ENCODE measurements around the gene ATF3. TPM values are rescaled to one million over a fixed set of nuclear protein-coding genes. Genes with fewer than 3 reads are reported as not detected.

ATF3 gene
- total RNA-seq, 1 donor from 2014 or later = 24.7 TPM

DNA sequence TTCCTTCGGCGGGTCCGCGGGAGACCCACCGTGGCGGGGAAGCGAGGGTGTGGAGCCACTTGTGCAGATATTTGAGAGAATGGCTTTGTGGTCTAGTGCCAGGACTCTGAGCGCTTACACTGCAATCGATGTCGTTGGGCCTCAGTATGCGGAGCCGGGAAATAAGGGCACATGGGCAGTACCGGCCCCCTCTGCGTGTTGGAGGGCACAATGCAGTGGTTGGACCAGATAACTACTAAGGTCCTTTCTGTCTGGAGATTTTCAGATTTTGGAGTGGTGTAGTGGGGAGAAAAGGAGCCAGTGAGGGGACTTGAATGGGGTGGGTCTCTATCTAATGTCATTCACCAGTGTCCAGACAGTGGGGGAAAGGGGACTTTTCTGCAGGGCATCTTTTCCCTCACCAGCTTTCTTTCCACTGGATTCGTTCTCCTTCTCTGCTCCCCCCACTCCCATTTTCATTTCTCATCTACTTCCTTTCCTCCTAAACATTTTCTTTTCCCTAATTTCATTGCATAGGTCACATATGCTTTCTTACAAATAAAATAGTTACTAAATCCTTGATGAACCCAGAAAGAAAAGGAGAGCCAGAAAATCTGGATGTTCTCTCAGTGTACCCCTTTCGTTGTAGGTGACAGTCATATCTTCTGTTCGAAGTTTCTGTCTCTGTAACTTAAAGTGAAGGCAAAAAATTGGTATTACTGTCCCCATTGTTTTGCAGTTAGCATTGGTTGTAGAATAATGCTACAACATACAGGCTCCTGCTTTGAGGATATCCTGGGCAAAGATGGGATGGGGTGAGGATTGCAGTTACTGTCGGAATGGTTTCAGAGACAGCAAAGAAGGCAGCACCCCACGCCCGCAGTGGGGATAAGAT lies 1.4 kb downstream of the ATF3 start:
- DNase-seq = no peak

DNA sequence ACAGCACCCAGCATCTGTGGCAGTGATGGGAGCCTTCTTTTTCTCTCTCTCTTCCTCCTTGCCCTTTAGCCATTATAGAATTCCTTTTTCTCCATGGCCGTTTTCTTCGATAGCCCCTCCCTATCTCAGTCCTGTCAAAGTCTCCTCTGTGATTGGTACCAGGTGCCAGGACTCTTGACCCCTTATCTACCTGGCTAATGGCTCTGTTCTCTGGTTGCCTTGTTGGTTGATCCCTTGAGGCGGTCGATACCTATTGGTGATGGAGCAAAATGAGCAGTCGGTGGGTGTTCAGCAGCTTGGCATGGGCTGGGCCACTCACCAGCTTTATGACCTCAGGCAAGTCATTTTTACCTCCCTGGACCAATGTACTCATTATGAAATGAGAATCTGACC lies 2.0 kb downstream of the ATF3 start:
- no peak for DNase-seq

DNA sequence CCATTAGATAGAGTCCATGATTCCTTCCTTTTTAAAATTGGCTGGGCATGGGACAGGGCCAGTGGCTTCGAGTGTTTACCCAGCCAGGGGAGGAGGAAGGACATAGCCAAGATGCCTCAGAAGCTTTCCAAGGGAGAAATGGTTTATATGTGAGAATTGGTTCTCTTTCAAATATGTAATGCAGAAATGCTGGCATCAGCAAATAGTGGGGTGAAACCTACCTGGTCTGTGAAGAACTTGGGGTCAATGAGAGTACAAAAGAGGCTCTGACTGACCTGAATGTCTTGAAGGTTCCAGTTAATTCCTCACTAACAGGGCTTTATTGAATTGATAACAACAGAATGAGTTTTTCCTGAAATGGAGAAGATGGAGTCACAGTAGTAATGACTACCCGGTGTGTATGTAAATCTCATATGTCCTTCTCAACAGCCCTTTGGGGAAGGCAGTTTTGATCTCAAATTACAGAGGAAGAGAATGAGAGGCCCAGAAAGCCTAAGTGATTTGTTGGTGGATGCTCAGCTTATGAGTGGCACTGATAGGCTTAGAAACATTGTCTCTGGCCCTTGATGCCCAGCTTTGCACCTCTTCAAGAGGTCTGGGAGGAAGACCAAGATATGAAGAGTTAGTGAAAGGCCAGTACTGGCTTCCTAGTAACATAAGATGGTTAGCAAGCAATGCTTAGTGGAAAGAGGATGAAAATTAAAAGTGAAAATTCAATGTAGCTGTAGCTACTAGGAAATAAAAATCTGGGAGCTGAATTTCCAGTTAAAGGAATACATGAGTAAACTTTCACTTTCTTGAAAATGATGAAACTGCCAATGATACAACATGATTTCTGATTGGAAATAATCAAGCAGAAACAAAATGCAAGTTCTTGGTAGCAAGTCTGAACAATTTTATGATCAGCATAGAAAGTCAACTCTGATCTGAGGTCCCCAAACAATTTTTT lies 2.7 kb downstream of the ATF3 start:
- no peak for DNase-seq

DNA sequence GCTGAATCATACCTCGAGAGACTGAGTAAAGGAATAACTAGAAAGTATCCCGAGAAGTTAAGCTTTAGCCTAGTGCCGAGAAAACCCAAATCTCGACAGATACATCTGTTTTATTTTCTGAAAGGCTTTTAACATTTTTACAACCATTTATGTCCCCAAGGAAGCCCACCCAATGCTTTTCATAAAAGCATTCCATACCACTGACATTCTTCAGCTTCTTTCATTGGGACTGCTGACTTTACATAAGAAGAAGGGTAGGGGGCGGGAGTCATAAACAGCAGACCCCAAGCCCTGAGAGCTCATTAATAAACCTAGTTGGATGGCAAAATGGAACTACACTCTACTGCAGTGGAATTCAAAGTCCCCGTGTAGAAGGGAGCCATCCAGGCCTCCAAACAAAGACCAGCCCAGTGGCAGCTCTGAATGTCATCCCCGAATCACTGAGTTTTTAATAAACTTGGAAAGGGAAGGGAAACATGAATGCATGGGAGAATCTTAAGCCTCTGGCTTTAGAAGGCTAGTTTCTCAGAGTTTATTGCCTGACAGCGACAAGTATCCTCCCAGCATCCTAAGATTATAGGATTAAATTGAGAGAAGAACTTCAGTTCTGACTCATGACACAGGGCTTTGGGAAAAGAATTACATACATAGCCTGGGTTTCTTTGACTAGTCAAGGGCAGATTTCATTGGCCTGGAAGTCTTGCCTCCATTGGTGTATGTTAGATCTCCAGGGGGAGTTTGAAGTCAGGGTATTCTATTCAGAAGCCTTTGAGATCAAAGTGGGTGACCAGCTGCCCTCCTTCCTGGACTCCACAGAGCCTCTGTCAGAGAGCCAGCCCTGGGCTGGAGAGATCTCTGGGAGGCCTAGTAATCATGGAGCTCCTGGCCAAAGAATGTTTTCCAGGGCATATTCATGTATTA lies 3.7 kb downstream of the ATF3 start:
- DNase-seq = no peak

DNA sequence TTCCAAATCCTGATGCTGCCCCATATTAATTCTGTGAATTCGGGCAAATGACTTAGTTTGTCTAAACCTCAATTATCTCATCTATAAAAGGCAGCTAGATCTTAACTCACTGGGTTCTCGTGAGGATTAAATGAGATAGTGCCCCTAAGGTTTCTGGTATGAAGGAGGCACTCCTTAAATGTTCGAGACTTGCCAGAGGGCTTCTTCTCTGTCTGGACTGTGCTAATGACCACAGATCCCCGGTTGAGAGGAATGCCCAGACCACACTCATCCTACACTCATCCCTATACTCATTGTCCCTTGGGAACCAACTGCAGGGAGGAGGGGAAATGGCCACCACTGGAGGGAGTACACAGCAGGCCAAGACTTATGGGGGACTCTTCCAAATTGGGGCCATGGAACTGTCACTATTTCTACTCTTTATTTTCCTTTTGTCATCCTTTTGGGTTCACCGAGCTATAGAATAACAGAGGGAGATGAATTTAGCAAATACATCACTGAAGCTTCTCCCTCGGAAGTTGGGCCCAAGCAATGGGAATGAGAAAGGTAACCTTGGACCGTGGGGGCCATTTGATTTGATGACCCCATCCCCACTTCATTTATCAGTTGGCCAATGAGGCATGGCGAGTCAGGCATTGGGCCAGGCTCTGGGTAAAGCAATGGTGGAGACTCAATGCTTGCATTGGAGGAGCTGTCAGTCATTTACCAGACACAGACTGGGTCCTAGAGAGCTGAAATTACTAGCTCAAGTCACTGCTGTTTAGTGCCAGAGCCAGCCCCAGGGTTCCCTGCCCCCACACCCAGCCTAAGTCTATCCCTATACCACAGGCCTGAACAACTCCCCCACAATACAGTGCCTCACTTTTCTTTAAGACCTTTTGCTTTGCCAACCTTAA lies 5.1 kb downstream of the ATF3 start:
- no peak for DNase-seq

DNA sequence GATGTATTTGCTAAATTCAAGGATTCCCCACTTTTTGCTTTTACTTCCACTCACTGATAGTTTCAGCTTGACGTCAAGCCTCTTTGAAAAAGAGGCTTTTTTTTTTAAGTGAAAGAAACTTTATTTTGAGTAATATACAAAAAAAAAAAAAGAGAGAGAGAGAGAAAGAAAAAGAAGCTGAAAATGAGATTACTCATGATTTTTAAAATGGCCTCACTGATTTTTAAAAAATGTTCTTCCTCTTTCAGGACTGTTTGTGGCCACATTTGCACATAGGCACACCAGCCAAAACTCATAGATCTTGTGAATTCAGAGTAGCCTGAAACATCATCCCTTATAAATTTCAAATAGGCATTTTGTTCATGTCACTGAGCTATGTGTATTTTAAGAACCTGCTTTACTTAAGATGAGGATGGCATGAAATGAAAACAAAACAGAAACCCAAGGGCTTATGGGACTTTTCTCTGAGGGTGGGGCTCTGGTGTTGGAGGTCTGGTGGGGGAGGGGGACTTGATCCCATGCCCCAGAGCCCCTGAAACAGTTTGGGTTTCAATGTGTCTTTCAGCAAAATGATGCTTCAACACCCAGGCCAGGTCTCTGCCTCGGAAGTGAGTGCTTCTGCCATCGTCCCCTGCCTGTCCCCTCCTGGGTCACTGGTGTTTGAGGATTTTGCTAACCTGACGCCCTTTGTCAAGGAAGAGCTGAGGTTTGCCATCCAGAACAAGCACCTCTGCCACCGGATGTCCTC lies 6.1 kb downstream of the ATF3 start:
- no peak for DNase-seq

DNA sequence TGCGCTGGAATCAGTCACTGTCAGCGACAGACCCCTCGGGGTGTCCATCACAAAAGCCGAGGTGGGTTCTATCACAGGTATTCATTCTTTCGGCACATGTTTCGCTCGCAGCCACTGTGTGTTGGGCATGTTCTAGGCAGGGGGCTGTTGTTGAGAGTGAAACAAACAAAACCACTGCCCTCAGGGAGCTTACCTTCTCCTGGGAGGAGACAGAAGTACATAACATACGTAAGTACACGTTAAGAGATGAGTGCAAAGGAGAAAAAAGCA lies 6.6 kb downstream of the ATF3 start:
- DNase-seq = no peak

DNA sequence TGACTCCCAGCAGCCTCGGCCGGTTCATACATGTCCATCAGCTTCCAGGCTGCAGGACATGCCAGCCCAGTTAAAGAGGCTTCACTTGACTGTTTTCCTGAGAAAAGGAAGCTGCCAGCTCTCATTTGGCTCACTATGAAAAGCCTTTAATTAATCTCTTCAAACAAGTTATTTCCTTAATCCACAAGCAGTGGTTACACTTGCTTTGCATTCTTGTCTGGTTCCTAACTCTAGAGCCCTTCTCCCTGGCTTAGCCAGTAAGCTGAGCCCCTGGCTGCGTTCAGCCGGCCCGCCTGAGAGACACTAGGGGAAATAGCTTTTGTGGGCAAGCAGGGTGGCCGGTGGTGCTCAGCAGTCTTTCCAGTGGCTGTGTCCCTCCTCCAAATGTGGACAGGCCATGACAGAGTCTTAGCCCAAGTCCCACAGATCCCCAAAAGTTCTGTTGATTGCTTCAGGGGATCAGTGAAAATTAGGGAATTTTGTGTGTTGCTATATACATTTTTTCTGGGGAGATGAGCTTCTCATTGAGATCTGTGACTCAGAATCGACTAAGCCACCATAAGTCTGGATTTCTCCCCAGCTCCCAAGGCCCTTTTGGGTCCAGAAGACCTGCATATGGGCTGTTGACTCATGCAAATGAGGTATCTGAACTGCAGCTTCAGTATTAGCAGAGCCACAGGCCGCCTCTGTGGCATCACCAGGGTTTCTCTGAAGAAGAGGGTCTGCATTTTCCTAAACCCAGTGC lies 10.1 kb downstream of the ATF3 start:
- no peak for DNase-seq

DNA sequence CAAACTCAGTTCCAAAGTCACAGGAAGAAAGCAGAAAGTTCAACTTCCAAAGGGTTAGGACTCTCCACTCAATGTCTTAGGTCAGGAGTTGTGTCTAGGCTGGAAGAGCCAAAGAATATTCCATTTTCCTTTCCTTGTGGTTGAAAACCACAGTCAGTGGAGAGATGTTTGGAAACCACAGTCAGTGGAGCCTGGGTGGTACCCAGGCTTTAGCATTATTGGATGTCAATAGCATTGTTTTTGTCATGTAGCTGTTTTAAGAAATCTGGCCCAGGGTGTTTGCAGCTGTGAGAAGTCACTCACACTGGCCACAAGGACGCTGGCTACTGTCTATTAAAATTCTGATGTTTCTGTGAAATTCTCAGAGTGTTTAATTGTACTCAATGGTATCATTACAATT lies 11.7 kb downstream of the ATF3 start:
- DNase-seq = no peak

DNA sequence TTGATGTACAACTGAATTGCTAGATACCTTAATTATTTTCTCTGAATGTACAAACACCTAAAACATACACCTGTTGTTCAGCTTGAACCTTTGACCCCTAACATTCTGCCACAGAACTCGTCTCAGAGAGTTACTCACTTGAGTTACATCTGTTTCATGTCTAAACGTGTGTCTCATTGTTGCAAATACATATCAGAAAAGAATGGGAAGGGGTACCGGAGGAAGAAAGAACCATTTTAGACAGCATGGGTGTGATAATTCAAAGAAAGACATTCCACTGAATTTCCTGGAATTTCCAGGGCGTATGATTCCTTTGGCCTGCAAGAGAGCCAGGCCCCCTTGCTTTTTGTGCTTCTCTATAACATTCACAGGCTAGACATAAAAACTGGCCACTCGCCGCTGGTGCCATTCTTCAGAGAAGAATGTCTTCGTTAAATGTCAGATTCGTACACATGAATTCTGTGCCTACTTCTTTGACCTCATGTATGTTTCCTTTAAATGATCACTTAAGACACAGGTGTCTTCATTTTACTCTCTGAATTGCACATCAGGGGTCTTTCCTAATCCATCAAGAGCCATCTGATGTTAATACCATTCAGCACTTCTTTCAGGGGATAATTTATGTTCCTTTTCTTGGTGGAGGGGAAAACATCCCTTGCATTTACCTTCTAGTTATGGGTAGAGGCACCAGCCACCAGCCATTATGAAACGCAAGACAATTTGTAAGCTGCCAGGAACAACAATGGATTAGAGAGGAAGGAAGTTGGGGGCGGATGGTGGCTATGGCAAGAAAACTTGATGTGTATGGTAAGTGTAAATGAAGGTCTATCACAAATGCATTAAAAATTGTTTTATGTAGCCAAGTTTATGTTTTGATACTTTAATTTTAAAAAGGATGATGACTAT lies 12.7 kb downstream of the ATF3 start:
- DNase-seq = no peak

DNA sequence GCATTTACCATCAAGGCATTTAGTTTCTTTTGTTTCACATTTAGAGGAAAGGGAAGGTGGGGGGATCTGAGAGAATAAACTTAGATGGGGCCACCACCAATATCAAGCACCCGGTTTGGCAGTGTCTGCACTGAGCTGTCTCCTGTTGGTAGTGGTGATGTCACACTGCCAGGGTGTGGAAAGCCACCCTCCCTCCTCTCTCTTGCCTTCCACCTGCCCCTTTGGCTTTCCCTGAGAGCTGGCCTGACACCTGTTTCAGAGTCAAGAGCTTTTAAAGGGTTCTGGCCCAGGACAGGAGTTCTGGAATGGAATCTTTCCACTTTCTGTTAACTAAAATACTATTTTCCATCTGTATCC lies 13.4 kb downstream of the ATF3 start:
- no peak for DNase-seq

DNA sequence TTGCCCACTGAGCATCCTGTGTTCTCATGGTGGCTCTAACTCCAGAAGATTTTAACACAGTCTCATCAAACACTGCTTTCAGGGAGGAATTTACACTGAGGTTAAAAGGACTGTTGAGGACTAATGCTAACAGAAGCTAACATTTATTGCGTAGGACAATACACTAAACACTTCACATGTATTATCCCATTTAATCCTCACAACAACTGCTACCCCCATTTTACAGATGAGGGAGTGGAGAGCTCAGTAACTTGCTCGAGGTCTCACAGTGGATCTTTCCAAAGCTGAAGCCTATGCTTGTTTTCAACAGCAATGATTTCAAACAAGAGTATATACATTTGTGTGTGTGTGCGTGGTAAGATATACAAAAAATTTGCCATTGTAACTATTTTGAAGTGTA lies 13.9 kb downstream of the ATF3 start:
- no peak for DNase-seq

DNA sequence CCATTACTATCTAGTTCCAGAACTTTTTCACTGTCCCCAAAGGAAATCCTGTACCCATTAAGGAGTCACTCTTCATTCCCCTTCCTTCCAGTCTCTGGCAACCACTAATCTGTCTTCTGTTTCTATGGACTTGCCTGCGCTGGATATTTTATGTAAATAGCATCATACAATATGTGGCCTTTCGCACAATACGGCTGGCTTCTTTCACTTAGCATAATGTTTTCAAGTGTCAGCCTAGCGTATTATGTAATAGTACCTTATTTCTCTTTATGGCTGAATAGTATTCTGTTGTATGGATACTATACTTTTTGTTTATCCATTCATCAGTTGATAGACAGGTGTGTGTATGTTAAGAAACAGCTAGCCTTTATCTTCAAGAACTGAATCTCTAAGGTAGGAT lies 14.3 kb downstream of the ATF3 start:
- no peak for DNase-seq

DNA sequence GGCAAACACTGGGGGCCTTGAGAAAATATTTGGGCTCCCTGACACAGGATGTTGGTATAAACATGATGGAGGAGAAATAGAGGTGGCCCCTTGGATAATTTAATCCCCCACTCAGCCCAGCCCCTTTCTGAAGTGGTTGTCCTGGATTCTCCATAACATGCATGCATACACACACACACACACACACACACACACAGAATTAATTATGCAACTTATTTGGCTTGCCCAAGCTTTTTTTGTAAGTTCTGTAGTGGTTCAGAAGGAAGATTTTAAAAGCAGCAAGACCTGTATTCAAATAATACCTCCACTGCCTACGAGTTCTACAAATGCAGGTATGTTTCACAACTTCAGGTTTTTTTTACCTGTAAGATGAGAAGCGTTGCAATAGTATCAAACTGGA lies 15.0 kb downstream of the ATF3 start:
- DNase-seq = no peak

DNA sequence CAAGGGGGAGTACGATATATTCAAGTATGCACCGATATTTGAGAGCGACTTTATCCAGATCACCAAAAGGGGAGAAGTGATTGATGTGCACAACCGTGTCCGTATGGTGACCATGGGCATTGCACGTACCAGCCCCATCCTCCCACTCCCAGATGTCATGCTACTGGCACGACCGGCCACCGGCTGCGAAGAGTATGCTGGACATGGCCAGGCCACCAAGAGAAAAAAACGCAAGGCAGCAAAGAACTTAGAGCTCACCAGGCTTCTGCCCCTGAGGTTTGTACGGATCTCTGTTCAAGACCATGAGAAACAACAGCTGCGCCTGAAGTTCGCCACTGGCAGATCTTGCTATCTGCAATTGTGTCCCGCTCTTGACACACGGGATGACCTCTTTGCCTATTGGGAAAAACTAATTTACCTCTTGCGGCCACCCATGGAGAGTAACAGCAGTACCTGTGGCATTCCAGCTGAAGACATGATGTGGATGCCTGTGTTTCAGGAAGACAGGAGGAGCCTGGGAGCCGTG lies 16.5 kb downstream of the ATF3 start:
- no peak for DNase-seq

DNA sequence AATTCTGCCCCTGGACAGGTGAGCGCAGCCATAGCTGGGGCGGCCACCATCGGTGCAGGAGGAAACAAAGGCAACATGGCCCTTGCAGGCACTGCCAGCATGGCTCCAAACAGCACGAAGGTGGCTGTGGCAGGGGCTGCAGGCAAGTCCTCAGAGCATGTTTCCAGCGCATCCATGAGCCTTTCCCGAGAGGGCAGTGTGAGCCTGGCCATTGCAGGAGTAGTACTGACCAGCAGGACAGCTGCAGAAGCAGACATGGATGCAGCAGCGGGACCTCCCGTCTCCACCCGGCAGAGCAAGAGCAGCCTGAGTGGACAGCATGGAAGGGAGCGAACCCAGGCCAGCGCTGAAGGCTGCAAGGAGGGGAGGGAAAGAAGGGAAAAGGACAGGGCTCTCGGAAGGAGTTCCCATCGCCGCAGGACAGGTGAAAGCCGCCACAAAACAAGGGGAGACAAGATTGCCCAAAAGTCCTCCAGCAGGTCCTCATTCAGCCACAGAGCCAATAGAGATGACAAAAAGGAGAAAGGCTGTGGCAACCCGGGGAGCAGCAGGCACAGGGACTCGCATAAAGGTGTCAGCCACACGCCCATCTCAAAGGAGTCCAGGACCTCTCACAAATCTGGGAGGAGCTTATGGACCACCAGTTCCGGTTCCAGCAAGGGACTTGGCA lies 17.4 kb downstream of the ATF3 start:
- DNase-seq = no peak

DNA sequence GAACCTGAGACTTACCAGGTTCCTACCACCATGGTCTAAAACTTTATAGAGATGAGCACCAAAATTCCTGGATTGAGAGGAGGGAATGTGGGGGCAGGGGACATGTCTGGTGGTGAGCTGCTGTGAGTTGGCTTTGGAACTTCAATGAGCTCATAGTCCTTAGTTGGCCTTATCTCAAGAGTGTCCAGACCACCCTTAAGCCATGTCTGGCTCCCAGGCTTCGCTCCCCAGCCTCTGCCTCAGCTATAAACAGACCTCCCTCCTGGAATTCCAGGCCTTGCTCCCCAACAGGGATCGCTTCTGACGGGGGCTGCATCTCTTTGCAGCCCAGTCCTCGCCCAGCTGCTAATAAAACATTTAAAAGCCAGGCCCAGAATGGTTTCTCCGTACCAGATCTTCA lies 19.5 kb downstream of the ATF3 start:
- no peak for DNase-seq

DNA sequence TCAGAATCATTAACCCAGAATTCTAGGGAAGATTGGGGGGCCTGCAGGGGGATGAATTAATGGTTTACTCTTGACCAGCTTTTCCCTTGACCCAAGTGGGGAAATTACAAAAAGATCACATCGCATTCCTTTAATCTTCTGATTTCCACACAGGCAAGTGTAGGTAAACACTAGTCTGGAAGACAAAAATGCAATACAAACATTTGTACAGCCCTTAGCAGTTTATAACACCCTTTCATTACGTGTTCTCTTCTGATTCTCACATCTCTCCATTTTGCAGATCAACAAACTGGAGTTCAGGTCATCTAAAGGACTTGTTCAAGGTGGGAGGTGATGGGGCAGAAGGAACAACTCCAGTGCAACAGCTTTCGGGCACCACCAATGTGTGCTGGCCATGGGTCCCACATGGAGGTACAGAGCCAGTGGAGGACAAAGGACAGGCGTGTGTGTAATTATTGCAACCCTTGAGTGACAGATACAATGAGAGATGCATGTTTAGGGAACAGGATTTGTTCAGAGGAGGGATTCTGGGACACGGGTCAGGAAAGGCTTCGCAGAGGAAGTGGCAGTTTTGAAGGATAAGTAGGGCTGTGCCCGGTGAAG lies 20.4 kb downstream of the ATF3 start:
- DNase-seq = no peak

All from tongue (tissue), 2 donors.